Neural crest cell (in vitro differentiated cells): ENCODE measurements around the gene PKM. TPM values are rescaled to one million over a fixed set of nuclear protein-coding genes. Genes with fewer than 3 reads are reported as not detected.

Experiments used
- DNase-seq: peaks from one replicate; pipeline ENCODE4 v3.0.0; 2021; ENCODE audit warnings: low read depth, mixed read lengths, low spot score
- H3K27ac Mint-ChIP-seq: one replicate; pipeline ENCODE4 v1.8.0; 2021; ENCODE audit warnings: mild to moderate bottlenecking, mixed read lengths; ENCODE audit not compliant: unreplicated experiment
- H3K27me3 Mint-ChIP-seq: 2 replicates; pipeline ENCODE4 v1.8.0; 2021; ENCODE audit warnings: low read depth, mild to moderate bottlenecking, mixed read lengths
- H3K36me3 Mint-ChIP-seq: 2 replicates; pipeline ENCODE4 v1.8.0; 2021; ENCODE audit warnings: low read depth, mild to moderate bottlenecking, mixed read lengths
- H3K4me1 Mint-ChIP-seq: 2 replicates; pipeline ENCODE4 v1.8.0; 2021; ENCODE audit warnings: mixed read lengths
- H3K4me3 Mint-ChIP-seq: one replicate; pipeline ENCODE4 v1.8.0; 2021; ENCODE audit warnings: mild to moderate bottlenecking, mixed read lengths
- H3K9me3 Mint-ChIP-seq: 2 replicates; pipeline ENCODE4 v1.8.0; 2021; ENCODE audit warnings: mixed read lengths
- CTCF ChIP-seq: fragments of 200-600 bp; sonication (generic); conservative IDR thresholded peaks from 2 replicates; pipeline ENCODE4 v1.5.0; 2021; ENCODE audit warnings: antibody characterized with exemption, mild to moderate bottlenecking
- total RNA-seq: library from RNA; stranded (reverse); gene quantifications from 2 replicates; pipeline ENCODE4 v1.2.1, GENCODE V29; 2021

PKM gene
- total RNA-seq, 1 donor from 2014 or later = 905 TPM

- Mint-ChIP-seq H3K27me3 (no peaks in the 10 kb centered on the region), H3K36me3 (no peaks in the 10 kb centered on the region), H3K27ac (peak overlapping the region; percentile 89), H3K4me3 (no peak overlapping the region), H3K4me1 (peaks cover 14% of the 10 kb centered on the region), H3K9me3 (no peaks in the 10 kb centered on the region)
- TF ChIP-seq CTCF = no peak
- DNase-seq = no peak
Observed at GRCh38 chr15:72168131-72168807, 62.7 kb downstream of the PKM start.

GRCh38 chr15:72167445-72167844 is 63.5 kb downstream of the PKM start:
- peaks cover 22% of the 10 kb centered on the region for H3K4me1 Mint-ChIP-seq
- H3K36me3 Mint-ChIP-seq = no peaks in the 10 kb centered on the region
- TF ChIP-seq CTCF = no peak
- no peak overlapping the region for H3K27ac Mint-ChIP-seq
- no peaks in the 10 kb centered on the region for H3K27me3 Mint-ChIP-seq
- no peak overlapping the region for H3K4me3 Mint-ChIP-seq
- H3K9me3 Mint-ChIP-seq = no peaks in the 10 kb centered on the region
- DNase-seq = no peak

- Mint-ChIP-seq H3K4me1 (peaks cover 28% of the 10 kb centered on the region), H3K4me3 (no peak overlapping the region), H3K27me3 (no peaks in the 10 kb centered on the region), H3K9me3 (no peaks in the 10 kb centered on the region), H3K27ac (no peak overlapping the region), H3K36me3 (no peaks in the 10 kb centered on the region)
- TF ChIP-seq CTCF = no peak
- no peak for DNase-seq
Observed at GRCh38 chr15:72166716-72167417, 64.1 kb downstream of the PKM start.

- no peaks in the 10 kb centered on the region for H3K36me3 Mint-ChIP-seq
- peaks cover 29% of the 10 kb centered on the region for H3K4me1 Mint-ChIP-seq
- H3K27ac Mint-ChIP-seq = no peak overlapping the region
- no peak for DNase-seq
- H3K4me3 Mint-ChIP-seq = no peak overlapping the region
- TF ChIP-seq CTCF = no peak
- H3K27me3 Mint-ChIP-seq = no peaks in the 10 kb centered on the region
- H3K9me3 Mint-ChIP-seq = no peaks in the 10 kb centered on the region
Observed at GRCh38 chr15:72163719-72164118, 67.3 kb downstream of the PKM start.

GRCh38 chr15:72162569-72162968 is 68.4 kb downstream of the PKM start:
- Mint-ChIP-seq H3K4me3 (no peak overlapping the region), H3K27ac (peak overlapping the region; percentile 58), H3K9me3 (no peaks in the 10 kb centered on the region), H3K4me1 (peaks cover 21% of the 10 kb centered on the region), H3K27me3 (no peaks in the 10 kb centered on the region), H3K36me3 (no peaks in the 10 kb centered on the region)
- TF ChIP-seq CTCF = no peak
- DNase-seq = no peak
